ENCODE data around the gene CPNE8.

Gene CPNE8

DNA sequence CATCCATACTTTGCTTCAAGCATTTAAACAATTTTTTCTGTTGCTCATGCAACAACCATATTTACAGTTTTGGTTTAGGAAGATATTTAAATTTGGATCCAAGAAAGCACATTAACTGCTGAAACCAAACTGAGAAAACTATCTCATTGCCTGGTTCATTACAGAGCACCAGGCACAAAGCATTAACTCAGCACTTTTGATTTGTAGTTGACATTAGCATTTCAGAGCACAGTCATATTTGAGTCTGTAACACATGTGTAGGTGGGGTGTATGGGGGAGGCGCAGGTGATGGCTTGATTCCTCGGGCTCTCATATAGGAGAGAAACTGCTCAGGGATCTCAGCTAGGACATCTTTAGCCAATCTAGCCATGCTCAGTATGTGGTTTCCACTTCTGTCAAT is 251.7 kb downstream of the CPNE8 start:
- peak; percentile 21 for FAIRE-seq
- no peak for DNase-seq (ENCODE audit: insufficient read length, low spot score)

DNA sequence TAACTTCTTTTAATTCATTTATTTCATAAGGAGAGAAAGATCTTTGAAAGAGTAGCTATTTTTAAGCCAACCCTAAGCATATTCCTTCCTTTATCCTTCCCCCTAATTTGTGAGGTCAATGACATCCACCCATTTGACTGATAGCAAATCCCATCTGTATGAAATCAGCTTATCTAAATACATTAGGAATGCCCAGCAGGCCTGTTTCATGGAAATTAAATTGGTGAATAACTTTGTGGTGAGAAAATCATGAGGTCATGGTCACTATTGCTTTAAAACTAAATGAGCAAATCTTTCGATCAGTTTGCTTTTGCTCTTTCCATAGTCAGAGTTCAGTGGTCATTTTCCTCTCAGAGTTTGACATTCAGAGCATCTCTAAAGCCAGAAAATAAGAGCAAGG is 256.6 kb downstream of the CPNE8 start:
- FAIRE-seq, result no peak
- no peak for DNase-seq (ENCODE audit: insufficient read length, low spot score)

DNA sequence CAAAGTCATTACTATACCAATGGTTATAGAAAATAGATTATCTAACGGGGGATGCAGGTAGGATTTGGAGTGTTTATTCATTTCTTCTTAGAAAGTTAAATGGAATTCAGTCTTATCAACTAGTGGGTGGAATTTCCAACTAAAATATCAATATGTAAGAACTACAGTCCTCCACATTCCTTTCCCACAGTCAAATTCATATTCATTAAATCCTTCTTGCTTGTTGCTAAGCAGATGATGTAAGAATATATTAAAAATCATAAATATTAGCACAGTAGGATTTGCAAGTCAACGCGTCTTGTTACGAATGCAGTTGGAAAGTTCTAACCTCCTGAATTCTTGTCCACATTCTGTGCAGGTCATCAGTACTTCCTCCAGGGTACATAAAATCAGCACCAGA is 259.2 kb downstream of the CPNE8 start:
- DNase-seq (ENCODE audit: insufficient read length, low spot score) (no peak), FAIRE-seq (no peak)

DNA sequence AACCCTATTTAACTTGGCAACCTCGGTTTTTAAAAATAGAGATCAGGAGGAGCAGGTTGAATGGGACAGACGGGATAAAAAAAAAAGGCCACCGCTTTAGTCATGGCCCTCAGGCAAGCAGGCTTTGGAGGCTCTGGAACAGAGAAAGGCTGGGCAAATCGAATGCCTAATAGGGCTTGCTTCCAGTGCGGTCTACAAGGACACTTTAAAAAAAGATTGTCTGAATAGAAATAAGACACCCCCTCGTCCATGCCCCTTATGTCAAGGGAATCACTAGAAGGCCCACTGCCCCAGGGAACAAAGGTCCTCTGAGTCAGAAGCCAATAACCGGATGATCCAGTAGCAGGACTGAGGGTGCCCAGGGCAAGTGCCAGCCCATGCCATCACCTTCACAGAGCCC is 265.8 kb downstream of the CPNE8 start:
- DNase-seq (ENCODE audit: insufficient read length, low spot score) (no peak), FAIRE-seq (no peak)

DNA sequence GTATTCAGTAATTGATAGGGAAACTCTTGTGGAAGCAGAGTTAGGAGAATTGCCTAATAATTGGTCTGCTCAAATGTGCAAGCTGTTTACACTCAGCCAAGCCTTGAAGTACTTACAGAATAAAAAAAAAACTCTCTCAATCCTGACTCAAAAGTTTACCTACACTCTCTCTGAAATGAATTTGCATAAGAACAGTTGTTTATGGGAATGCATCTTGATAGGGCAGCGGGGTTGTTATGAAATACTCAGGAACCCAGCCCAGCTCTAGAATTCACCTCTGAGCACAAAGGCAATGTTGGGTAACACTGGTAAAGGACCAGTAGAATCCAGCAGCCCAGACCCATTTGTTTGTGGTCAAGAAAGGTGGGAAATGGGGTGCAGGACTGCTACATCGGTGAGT is 267.0 kb downstream of the CPNE8 start:
- FAIRE-seq, result no peak
- DNase-seq (ENCODE audit: insufficient read length, low spot score), result no peak

DNA sequence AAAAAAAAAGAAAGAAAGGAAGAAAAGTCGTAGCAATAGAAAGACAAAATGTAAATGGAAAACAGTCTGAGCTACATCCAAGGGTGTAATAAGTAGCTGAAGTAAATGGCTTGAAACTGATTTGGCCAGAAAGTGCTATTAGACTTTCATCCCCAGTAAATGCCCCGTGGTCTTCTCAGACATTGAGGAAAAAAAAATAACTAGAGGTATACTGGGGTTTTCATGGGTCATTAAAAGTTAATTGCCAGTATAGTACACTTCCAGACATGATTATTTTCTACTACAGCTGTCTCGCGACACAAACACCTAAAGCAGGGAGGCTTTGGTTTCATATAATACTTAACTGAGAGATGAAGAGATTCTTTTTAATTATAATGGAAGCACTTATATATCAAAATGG is 271.9 kb downstream of the CPNE8 start:
- DNase-seq (ENCODE audit: insufficient read length, low spot score), result no peak
- no peak for FAIRE-seq

DNA sequence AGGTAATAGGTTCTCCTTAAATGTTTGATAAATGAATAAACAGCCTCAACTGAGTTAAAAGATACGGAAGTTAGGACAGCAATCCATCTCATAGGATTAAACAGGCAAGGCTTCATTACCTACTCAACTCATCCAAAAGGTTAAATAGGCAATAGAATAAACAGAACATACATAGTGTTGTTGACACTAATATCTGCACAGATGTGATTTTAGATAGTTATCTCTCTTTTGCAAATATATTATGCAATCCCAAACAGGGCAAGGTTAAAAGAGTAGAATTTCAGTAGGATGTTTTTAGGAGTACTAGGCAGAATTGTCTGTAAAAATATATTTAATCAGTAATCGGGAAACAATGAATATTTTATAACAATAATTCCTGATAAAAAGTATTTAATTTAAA is 276.3 kb downstream of the CPNE8 start:
- DNase-seq (ENCODE audit: insufficient read length, low spot score), result no peak
- FAIRE-seq, result no peak

DNA sequence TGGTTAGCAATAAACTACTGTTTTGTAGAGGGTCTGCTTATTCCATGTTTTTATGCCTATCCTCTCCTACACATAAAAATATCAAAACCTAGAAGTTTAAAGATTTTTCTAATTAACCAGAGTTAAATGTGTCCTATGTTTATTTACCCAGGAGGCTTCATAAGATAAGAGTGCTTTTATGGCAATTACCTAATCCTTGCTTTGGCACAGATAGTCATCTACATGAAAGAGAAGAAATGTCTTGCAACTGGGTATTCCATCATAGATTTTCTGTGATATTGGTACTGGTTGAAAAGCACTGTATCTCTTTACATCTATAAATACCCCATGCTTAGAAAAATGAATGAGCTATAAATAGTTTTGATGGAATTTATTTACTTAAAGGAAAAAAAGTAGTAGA is 277.1 kb downstream of the CPNE8 start:
- DNase-seq (ENCODE audit: insufficient read length, low spot score), result no peak
- no peak for FAIRE-seq

DNA sequence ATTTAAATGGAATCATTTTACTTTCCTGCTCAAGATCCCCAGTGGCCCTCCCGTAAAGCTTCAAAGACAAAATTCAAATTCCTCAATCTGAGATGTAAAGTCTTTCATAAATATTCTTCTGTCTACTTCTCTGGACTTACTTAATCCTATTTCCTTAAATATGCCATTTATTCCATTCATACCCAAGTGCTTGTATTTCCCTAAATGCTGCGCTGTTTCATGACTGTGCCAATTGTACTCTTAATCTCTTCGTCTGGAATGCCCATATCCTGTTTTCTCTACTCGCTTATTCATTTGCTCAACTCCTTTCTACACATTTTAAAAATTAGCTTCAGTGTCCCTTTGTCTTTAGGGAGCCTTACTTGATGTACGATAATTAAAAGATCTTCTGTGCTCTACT is 280.1 kb downstream of the CPNE8 start:
- DNase-seq (ENCODE audit: insufficient read length, low spot score) (no peak), FAIRE-seq (no peak)

DNA sequence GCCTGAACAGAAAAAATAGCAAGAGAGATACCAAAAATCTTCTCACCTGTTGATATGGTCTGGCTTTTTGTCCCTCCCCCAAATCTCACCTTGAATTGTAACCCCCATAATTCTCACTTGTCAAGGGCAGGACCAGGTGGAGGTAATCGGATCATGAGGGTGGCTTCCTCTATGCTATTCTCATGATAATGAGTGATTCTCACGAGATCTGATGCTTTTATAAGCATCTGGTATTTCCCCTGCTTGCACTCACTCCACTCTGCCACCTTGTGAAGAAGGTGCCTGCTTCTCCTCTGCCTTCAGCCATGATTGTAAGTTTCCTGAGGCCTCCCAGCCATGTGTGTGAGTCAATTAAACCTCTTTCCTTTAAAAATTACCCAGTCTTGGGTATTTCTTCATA is 291.2 kb downstream of the CPNE8 start:
- DNase-seq (ENCODE audit: insufficient read length, low spot score) (no peak), FAIRE-seq (no peak)

DNA sequence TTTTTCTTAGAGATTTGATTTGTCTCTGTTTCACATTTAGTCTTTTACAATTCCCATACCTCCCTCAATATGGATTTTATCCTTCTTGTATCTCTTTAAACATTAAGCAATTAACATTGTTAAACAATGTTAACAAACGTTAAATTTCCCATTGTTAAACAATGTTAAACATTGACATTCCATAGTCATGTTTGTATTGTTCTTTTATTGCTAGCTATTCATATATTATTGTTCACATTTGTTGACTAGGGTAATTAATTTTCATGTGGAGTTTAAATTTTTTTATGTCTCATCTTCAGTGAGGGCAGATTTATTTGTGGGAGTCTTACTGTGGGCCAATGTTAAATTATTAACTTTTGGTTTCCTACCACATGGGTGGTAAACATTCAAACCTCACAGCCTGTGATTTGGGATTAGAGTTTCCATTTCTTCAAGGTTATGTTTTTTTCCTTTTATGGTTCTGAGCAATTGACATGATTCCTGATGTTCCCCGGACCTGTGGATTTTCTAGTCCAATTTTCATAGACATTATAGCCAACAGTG is 294.5 kb downstream of the CPNE8 start:
- DNase-seq (ENCODE audit: insufficient read length, low spot score) (no peak), FAIRE-seq (no peak)

DNA sequence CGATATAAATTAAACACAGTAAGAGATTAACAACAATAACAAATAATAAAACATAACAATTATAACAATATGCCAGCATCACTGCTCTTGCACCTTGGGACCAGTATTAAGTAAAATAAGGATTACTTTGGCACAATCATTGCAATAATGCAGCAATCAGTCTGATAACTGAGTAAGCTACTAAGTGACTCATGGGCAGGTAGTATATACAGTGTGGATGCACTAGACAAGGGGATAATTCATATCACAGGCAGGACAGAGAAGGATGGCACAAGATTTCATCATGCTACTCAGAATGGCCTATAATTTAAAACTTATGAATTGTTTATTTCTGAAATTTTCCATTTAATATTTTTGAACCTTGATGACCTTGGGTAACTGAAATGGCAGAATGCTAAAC is 298.1 kb downstream of the CPNE8 start:
- no peak for FAIRE-seq

More for the DNA sequence above, 298.1 kb downstream of the CPNE8 start:
- DNase-seq (ENCODE audit: insufficient read length, low spot score), result no peak
